H1 (cell line): ENCODE measurements around the gene CTDSP1. TPM values are rescaled to one million over a fixed set of nuclear protein-coding genes. Genes with fewer than 3 reads are reported as not detected.

Experiments
- BACH1 ChIP-seq: IDR thresholded peaks from 2 replicates; pipeline ENCODE4 v1.6.1; 2012; ENCODE audit warnings: low read length, improper control_type of control experiment
- CEBPB ChIP-seq: IDR thresholded peaks from 2 replicates; pipeline ENCODE4 v1.6.1; 2012; ENCODE audit warnings: low read depth, low read length
- RFX5 ChIP-seq: IDR thresholded peaks from 2 replicates; pipeline ENCODE4 v1.6.1; 2011; ENCODE audit warnings: low read depth, low read length, improper control_type of control experiment, borderline replicate concordance
- polyA plus RNA-seq, 7 experiments: library from polyadenylated mRNA; depleted of rRNA in 3 of 7; stranded (reverse) in 5 of 7; unstranded in 2 of 7; fragments of >200 nt in 5 of 7; fragments of 200-250 nt in 2 of 7; gene quantifications; 1 replicate in 5 of 7; 2 replicates in 1 of 7; 4 replicates in 1 of 7; pipeline versions ENCODE4 v1.2.1 to v1.2.3, GENCODE V29; 2011 to 2013; ENCODE audit warnings: missing spikeins in 2 of 7, mixed read lengths in 2 of 7
- total RNA-seq: library from RNA; stranded (reverse); fragmentation: NEBNext Ultra II Directional; extraction: Animal tissue kit (Norgen Biotek cat#: 25700); gene quantifications from 2 replicates; pipeline ENCODE4 v1.2.1, GENCODE V29; 2021

The CTDSP1 gene
- total and polyA plus RNA-seq, 2 of the 8 experiments (the other 6 are each of a cell fraction or from before 2014, with no cell fraction given), result 20.3 to 35.2 TPM

DNA sequence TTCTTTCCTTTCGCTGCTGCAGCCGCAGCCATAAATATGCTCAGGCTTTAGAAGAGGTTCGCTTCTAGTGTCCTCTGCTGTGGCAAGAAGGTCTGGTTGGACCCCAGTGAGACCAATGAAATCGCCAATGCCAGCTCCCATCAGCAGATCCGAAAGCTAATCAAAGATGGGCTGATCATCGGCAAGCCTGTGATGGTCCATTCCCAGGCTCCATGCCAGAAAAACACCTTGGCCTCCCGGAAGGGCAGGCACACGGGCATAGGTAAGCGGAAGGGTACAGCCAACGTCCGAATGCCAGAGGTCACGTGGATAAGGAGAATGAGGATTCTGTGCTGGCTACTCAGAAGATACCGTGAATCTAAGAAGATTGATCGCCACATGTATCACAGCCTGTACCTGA lies 45.6 kb upstream of the CTDSP1 start (continued):
- TF ChIP-seq BACH1 (no peak), RFX5 (no peak), CEBPB (no peak)
